ENCODE data around the gene HES7. TPM values are rescaled to one million over a fixed set of nuclear protein-coding genes. Genes with fewer than 3 reads are reported as not detected.

The HES7 gene
- total and polyA plus RNA-seq, 3 donors from 2014 or later, result 0.25 to 0.31 TPM; not detected in 1

DNA sequence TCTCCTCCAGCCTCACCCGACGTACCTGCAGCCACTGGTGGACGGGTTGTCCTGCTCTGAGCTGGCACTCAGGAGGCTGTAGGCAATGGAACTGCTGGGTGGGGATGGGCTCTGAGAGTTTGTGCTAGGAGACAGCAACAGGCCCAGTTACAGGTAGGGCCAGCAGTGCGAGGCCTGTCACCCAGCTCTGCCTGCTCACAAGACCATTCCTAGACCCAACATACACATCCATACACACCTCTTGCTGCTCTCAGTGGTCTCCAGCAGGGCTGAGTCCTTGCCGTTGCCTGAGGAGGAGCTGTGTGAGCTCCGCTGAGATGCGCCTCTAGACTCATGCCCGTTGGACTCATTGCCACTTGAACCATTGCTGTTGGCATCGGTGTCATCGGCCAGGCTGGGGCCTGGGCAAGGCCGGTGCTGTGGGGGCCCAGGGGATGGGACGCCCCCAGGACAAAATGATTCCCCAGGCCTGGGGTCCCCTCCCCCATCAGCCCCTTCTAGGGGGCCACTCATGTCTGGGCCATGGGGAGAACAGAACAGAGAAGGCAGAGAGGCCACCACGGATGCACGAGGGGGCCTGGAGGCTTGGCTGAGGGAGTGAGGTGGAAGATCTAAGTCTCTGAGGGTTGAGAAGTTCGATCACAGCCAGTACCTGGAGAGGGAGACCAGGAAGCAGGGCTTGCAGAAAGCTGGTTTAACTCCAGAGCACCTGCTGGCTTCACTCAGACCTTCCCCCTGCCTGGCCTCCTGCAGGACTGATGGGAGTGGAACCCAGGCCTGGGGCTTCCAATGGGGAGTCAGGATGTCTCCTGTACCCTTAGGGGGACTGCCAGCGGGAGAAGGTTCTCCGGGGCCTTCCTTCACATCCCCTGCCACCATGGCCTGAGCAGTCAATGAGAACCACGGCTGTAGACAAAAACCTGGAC, 26.6 kb upstream of the HES7 start:
- Histone ChIP-seq H3K27ac (peak overlapping the region; percentile 99 to 100), H3K4me1 (peaks cover 37% of the 10 kb centered on the region), H3K9me3 (no peaks in the 10 kb centered on the region), H3K36me3 (ENCODE audit: low read depth, missing control alignments) (no peaks in the 10 kb centered on the region), H3K4me3 (peak overlapping the region; percentile 73 to 99), H3K27me3 (no peaks in the 10 kb centered on the region)
- intact Hi-C loops (cut with DNase I; ENCODE audit: low total_unique reads), result loop anchor here (5.0 kb wide), 1 partner anchor 308 kb away; no protein-coding TSS in a partner anchor
- TF ChIP-seq, protein P1, sequence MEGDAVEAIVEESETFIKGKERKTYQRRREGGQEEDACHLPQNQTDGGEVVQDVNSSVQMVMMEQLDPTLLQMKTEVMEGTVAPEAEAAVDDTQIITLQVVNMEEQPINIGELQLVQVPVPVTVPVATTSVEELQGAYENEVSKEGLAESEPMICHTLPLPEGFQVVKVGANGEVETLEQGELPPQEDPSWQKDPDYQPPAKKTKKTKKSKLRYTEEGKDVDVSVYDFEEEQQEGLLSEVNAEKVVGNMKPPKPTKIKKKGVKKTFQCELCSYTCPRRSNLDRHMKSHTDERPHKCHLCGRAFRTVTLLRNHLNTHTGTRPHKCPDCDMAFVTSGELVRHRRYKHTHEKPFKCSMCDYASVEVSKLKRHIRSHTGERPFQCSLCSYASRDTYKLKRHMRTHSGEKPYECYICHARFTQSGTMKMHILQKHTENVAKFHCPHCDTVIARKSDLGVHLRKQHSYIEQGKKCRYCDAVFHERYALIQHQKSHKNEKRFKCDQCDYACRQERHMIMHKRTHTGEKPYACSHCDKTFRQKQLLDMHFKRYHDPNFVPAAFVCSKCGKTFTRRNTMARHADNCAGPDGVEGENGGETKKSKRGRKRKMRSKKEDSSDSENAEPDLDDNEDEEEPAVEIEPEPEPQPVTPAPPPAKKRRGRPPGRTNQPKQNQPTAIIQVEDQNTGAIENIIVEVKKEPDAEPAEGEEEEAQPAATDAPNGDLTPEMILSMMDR (IDR thresholded peaks at IDR 0.05), result no peak
- no peak for TF ChIP-seq POLR2A (IDR thresholded peaks at IDR 0.05)
- WGBS, 2 donors, result 43 to 68% methylated on average over 12 to 18 of the region's 18 CpGs
- no peak for DNase-seq

DNA sequence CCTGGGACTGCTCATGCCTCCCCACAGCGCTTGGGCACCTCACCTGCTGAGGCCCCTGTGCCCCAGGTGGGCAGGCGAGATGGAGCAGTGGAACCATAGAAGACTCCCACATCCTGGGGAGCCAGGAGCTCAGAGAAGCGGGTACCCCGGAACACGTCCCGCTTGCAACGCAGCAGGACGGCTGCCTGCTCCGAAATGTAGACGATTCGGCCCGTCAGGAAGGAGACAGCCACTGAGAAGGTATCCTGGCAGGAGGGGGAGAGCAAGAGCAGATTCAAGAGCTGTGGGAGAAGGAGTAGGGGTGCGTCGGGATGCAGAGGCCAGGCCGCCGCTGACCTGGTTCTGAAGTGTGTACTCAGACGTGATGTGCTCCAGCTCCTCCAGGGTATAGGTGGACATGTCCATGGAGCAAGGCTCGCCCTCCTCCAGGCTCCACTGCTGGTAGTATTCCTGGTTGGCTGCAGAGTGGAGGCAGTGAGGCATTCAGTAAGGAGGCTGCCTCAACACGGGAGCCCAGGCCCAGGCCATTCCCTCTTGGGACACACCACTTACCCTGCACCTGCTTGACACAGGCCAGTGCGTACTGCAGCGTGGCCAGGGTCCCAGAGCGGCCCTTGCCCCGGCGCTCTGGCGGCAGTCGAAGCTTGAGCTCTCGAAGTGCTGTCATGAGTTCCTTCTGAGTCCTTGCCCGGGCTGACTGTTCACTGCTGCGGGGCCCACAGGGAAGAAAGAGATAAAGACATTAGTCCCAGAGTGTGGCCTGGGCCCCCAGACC, 25.7 kb upstream of the HES7 start:
- 93 to 95% methylated on average over 23 to 29 of the region's 29 CpGs for WGBS, 2 donors
- peaks cover 32% of the 10 kb centered on the region for H3K4me1 ChIP-seq

DNA sequence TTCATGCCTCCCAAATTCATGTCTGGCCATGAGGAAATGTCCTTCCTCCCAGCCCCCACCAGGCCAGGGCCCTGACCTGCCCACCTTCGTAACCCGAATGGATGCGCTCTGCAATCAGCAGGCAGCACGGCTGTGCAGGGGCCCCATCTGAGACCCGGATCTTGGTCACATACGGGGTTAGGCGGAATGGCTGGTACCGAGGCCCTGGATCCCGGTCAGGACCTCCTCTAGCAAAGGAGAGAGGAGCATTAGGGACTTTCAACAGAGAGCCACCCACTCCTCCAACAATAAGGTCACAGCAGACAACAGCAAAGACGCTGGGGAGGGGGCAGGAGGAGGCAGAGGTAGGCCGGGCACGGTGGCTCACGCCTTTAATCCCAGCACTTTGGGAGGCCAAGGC, 24.7 kb upstream of the HES7 start:
- Histone ChIP-seq H3K27me3 (no peaks in the 10 kb centered on the region), H3K36me3 (ENCODE audit: low read depth, missing control alignments) (no peaks in the 10 kb centered on the region), H3K4me1 (peaks cover 24% of the 10 kb centered on the region), H3K27ac (peak overlapping the region in 1 of 2 donors; percentile 62), H3K9me3 (no peaks in the 10 kb centered on the region), H3K4me3 (no peak overlapping the region)
- no peak for TF ChIP-seq POLR2A (IDR thresholded peaks at IDR 0.05)
- TF ChIP-seq, protein P1 (IDR thresholded peaks at IDR 0.05), result no peak
- intact Hi-C loops (cut with DNase I; ENCODE audit: low total_unique reads), result no loop called here
- 93 to 94% methylated on average over 9 to 13 of the region's 13 CpGs for WGBS, 2 donors
- DNase-seq, result no peak

More for the DNA sequence above, 25.7 kb upstream of the HES7 start:
- no peaks in the 10 kb centered on the region for H3K9me3 ChIP-seq
- H3K36me3 ChIP-seq (ENCODE audit: low read depth, missing control alignments), result no peaks in the 10 kb centered on the region
- intact Hi-C loops (cut with DNase I; ENCODE audit: low total_unique reads), result loop anchor here (5.0 kb wide), 1 partner anchor 307 kb away; no protein-coding TSS in a partner anchor
- no peaks in the 10 kb centered on the region for H3K27me3 ChIP-seq
- TF ChIP-seq, protein P1 (IDR thresholded peaks at IDR 0.05), result no peak
- no peak for TF ChIP-seq POLR2A (IDR thresholded peaks at IDR 0.05)
- peak overlapping the region; percentile 99 to 100 for H3K27ac ChIP-seq
- no peak for DNase-seq
- no peak overlapping the region for H3K4me3 ChIP-seq

DNA sequence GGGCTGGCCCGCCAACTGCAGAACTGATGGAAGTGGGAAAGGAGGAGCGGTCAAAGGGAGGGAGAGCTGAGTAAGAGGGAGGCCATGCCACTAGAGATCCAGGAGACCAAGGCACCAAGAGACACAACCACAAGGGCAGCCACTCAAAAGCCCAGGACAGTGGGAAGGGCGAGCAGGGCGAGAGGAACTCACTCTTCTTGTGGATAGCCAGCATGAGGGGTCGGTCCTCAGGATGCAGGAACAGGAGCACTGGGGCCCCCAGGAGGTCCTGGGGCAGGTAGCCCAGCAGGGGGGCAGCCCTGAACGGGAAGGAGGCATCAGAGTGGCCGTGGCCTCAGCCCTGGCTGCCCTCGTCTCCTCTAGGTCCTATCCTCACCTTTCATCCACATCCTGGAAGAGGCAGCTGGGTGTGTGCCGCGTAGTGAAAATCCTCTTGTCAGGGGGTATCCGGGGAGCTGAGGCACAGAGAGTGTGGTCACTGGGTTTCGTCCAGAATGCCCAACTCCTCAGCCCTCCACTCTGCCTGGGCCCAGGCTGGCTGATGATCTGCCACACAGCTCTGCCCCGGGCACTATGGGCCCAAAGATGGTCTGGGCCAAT, 24.0 kb upstream of the HES7 start:
- no peak overlapping the region for H3K4me3 ChIP-seq
- intact Hi-C loops (cut with DNase I; ENCODE audit: low total_unique reads), result no loop called here
- no peaks in the 10 kb centered on the region for H3K36me3 ChIP-seq (ENCODE audit: low read depth, missing control alignments)

More for the DNA sequence above, 24.0 kb upstream of the HES7 start:
- Histone ChIP-seq H3K27me3 (no peaks in the 10 kb centered on the region), H3K4me1 (peaks cover 17% of the 10 kb centered on the region), H3K27ac (peak overlapping the region; percentile 44 to 62), H3K9me3 (no peaks in the 10 kb centered on the region)
- DNase-seq, result no peak
- TF ChIP-seq, protein P1 (IDR thresholded peaks at IDR 0.05), result no peak
- no peak for TF ChIP-seq POLR2A (IDR thresholded peaks at IDR 0.05)
- WGBS, 2 donors, result 82 to 91% methylated on average over 7 to 13 of the region's 13 CpGs
